Body of pancreas (tissue), 4 donors: ENCODE results near the gene ZNF407.

Experiments used
- CTCF ChIP-seq, 7 experiments: fragments of 450-650 bp in 4 of 7; fragments of 200-600 bp in 3 of 7; sonication (generic) in 3 of 7; IDR thresholded peaks; one replicate each; pipeline ENCODE4 v1.5.1; 2016 to 2019; ENCODE audit warnings: antibody characterized with exemption in 7 of 7
- POLR2A ChIP-seq, 3 donors: fragments of 450-650 bp; IDR thresholded peaks; one replicate each; pipeline ENCODE4 v1.6.1; 2016; ENCODE audit warnings: antibody characterized with exemption in 3 of 3, mild to moderate bottlenecking in 2 of 3

GRCh38 chr18:74990563-74991081 lies 393.0 kb downstream of the ZNF407 start:
- TF ChIP-seq POLR2A (IDR thresholded peaks at IDR 0.05) (no peak), CTCF (IDR thresholded peaks at IDR 0.05) (no peak)
